ENCODE data around the gene PRKAG3.
"Not testable (repeated sequence)": the region's sequence is repeated elsewhere in the genome, so short reads cannot be mapped to it uniquely, and the experiment has no call there.

The PRKAG3 gene

GRCh38 chr2:218861645-218862318 lies 30.2 kb upstream of the PRKAG3 start:
- DNase-seq, result peak; percentile 41

GRCh38 chr2:218860950-218861381 lies 29.4 kb upstream of the PRKAG3 start:
- peak; percentile 53 for DNase-seq

DNA sequence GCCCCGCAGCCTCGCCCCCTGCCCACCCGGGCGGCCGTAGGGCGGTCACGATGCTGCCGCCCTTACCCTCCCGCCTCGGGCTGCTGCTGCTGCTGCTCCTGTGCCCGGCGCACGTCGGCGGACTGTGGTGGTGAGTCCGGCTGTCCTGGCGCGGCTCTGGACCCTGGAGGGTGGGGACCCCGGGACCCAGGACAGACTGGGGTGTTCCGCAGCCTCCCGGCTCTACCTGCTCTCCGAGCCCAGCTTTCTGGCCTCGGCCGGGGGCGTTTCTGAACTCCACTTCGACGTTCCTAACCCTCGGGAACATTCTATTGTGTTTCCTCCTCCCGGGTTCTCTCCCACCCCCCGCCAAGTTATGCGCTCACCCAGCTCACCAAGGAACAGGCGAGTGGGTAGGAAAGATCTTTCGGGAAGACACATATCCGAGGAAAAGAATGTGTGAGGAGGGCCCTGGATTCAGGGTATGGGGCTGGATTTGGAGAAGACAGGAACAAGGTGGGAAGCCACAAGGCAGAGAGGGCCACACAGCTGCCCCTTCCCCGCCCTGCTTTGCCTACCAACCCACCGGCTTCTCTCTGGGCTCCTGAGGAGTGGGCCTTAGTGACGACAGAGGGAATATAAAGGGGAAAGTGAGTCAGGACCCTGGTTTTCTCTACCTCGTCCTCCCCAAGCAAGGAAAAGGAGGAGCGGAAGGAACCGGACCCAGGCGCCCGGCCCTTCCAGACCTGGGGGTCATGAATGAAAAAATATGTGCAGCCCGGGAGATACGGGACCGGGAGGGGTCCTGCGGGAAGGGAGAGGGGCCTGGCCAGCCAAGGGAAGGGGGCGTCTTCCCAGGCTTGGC lies 28.6 kb upstream of the PRKAG3 start:
- peak; percentile 49 for DNase-seq

DNA sequence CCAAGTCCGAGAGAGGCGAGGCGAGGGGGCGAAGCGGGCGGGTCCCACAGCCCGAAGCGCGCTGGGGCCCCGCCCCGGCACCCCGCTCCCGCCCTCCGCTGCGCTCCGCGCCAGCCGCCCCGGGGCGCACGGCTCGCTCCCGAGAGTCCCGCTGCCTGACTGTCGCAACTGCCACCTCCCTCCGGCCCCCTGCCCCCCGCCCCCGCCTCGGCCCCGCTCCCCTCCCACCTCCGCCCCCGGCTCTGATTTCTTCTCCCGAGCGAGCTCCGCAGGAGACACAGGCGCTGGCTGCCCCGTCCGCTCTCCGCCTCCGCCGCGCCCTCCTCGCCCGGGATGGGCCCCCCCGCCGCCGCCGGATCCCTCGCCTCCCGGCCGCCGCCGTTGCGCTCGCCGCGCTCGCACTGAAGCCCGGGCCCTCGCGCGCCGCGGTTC lies 28.0 kb upstream of the PRKAG3 start, which contains the start of gene WNT6:
WNT6 (plus strand) TSS at position 250 of the 432 bp plus-strand sequence. CDS start 233 bp downstream, outside the sequence.
- DNase-seq, result peak; percentile 54

DNA sequence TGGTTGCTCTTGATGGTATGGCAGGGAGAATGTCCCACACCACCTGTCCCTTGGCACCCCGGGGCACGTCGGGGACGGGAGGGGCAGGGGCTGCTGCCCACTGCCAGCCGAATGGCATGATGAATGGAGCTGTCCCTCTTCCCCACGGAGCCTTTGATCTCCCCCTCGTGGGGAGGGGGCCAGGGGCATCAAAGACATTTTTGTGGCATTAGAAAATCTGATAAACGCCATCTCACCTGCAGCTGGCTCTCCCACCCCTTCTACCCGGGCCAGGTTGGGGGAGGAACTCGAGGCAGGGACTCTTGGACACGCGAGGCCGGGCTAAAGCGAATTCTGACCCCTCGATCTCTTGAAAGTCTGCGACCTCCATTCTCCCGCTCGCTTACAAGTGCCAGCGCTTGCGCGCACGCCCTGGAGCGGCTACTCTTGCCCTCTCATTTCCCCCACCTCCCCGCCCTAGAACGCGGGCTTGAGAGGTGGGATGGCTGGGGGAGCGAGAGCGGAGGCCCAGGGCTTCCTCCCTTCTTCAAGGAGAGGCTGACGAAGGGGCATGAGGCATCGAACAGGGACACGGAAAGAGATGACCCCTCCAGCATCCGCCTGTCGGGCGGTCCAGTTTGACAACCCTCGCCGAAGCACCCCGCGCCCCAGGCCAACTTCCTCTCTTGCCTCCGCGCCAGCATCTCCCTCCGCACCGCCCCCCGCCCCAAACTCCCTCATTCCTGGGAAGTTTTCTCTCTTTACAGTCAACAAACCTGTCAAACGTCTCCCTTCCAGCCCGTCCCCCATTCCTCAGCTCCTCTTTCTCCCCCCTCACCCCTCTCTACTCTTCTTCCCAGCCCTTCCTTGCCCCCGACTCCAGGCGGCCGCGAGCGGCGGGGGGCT lies 27.3 kb upstream of the PRKAG3 start:
- peak; percentile 49 for DNase-seq

- DNase-seq, result no peak
These were observed 26.5 kb upstream of the PRKAG3 start for GRCh38 chr2:218858138-218858445.

- DNase-seq, result peak; percentile 50
These were observed 26.0 kb upstream of the PRKAG3 start for GRCh38 chr2:218857371-218858137.

GRCh38 chr2:218856896-218857243 lies 25.3 kb upstream of the PRKAG3 start:
- no peak for DNase-seq

DNA sequence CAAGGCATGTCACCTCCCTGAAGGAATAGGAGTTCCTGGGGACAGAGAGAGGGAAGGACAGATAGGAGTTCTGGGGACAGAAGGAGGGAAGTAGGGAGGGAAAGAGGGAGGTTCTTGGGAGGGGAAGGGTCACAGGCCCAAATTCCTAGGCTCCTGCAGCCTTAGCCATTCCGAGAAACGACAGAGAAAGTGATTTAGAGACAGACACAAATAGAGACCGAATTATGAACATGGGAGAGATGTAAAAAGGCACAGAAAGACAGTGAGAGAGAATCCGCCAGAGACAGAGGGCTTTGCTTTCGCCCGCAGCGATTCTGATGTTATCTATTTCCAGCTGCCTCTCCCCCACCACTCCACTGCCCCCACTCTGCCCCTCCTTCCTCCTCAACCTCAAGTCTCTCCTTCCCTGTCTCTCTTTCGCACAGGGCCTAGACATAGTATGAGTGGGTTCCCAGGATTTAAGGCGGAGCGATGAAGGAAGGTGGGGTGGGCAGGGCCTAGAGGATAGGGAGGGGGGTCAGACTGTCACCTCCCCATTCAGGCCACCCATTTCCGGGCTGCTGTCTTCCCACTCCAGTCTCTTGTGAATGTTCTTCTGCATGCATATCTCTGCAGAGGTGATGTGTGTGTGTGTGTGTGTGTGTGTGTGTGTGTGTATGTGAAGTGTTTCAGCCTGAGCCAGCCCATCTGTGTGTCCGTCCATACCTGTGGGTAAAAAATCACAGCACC lies 24.7 kb upstream of the PRKAG3 start:
- DNase-seq, result peak; percentile 46

- DNase-seq, result peak; percentile 47
These were observed 23.9 kb upstream of the PRKAG3 start for GRCh38 chr2:218855305-218856166.

DNA sequence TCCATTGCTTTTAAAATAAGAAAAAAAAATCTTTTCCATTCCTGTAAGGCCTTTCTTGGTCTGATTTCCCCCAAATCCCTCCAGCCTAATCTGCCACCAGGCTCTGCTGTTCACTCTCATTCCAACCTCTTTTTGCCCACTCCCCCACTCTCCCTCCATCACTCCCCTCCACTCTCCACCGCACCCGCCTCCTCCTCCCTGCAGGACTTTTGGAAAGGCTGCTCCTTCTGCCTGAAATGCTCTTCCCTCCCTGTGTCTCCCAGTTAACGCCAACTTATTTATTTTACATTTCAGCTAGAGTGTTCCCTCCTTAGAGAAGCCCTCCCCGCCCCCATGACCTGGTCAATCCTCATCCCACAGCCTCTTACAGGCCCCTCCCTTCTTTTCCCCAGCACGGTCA lies 23.3 kb upstream of the PRKAG3 start:
- DNase-seq, result peak; percentile 29

DNA sequence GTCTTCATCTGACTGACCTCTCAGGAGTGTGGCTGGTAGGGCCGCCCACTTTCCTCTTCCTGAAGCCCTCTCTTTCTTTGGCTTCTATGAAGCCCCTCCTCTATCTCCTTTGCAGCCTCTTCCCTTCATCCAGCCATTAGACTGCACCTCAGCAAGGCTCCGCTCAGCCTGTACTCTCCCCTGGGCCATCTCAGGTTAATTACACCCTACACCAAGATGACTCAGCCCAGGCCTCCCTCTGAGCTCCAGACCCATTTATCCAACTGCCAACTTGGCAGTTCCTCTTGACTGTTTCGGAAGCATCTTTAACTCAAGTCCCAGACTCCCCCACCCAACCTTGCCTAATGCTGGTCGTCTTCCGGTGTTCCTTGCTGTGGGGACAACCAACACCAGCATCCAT lies 22.2 kb upstream of the PRKAG3 start:
- DNase-seq, result peak; percentile 48

DNA sequence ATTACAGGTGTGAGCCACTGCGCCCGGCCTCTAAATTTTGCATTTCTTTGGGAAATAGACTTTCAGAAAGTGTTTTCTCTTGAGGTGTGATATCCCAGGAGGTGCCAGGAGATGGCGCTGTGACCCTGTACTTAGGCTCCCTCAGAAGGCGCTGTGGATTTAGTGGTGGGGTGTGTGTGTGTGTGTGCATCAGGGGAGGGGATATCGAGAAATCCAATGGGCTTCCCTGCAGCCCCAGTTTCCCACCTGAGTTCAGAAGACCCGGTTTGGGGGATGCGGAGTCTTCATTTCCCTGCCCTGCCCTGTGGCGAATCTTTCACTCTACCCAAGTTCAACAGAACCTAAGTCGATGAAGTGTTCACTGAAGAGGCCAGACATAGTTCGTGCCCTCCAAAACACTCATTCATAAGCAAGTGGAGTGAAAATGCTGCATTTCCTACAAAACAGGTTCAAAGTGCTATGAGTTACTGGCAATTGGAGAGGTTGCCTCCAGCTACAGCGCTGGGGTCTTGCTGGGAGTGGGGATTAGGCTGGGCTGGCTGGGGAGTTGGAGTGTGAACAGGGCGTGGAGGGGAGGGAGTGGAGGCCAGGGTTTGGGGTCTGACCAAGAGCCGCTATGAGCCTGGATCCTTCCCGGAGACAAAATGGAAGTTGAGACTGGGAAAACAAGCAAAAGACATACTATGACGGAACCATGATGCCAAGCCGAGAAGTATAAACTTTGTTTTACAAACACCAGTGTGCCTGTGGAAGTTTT lies 21.5 kb upstream of the PRKAG3 start:
- peak; percentile 87 for DNase-seq

- peak; percentile 37 for DNase-seq
These were observed 19.7 kb upstream of the PRKAG3 start for GRCh38 chr2:218851286-218851685.

DNA sequence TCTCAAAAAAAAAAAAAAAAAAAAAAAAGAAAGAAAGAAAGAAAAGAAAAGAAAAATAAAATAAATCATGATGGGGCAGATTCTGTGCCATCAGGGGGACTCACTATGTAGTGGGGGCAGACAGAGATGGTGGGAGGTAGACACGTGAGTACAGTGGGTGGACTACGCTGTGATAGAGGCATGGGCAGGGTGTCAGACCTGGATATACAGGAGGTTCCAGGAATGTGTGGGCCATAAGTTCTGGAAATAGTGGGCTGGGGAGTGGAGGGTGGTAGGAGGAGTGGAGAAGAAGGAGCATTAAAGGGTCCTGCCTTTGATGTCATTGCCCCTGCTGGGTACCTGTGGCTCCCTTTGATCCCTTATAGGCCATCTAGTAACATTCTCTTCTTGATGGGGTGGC lies 19.2 kb upstream of the PRKAG3 start:
- DNase-seq, result no peak

DNA sequence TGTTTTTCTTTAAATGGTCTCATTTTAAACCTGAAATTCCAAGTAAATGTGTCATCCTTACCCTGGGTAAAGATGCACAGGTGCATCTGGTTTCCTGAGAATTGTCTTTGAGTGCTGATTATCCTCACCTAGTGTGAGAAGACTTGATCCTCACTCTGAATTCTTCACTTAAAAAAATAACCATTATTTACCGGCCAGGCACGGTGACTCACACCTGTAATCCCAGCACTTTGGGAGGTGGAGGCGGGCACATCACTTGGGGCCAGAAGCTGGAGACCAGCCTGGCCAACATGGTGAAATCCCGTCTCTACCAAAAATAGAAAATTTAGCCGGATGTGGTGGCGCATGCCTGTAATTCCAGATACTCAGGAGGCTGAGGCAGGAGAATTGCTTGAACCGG lies 18.1 kb upstream of the PRKAG3 start:
- DNase-seq, result peak; percentile 28

- DNase-seq, result peak; percentile 22
These were observed 15.4 kb upstream of the PRKAG3 start for GRCh38 chr2:218846963-218847362.

DNA sequence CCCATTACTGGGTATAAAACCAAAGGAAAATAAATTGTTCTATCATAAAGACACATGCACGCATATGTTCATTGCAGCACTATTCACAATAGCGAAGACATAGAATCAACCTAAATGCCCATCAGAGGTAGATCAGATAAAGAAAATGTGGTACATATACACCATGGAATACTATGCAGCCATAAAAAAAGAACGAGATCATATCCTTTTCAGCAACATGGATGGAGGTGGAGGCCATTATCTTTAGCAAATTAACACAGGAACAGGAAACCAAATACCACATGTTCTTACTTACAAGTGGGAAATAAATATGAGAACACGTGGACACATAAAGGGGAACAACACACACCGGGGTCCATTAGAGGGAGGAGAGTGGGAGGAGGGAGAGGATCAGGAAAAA lies 12.7 kb upstream of the PRKAG3 start:
- not testable (repeated sequence) for DNase-seq

DNA sequence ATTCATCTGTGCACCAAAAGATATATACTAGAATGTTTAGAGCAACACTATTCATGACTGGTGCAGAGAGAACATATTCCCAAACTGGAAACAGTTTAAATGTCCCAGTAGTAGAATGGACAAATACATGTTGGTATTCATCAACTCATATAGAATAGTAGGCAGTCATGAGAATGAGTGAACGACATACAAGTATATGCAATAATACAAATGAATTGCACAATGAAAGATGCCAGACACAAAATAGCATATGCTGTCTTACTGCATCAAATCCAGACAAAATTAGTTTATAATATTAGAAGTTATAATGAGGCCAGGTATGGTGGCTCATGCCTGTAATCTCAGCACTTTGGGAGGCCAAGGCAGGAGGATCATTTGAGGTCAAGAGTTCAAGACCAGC lies 8.3 kb upstream of the PRKAG3 start:
- DNase-seq, result no peak

DNA sequence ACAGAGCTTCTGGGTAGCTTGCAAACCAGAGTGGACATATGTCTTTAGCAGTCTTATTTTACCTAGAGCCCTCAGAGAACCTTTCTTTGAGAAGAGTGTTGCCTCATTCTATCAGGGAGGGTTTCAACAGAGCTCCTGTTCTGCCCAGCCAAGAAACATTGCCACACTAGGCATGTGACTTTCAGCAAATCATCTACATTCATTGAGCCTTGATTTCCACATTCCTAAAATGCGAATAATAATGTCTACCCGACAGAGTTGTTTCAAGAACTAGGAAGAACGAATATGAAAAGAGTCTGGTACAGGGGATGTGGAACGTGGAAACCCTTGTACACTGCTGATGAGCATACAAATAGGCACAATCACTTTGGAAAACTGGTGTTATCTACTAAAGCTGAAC lies 7.8 kb upstream of the PRKAG3 start:
- no peak for DNase-seq
